Right lobe of liver (tissue), 6 donors: ENCODE measurements around the gene FAM168A. TPM values are rescaled to one million over a fixed set of nuclear protein-coding genes. Genes with fewer than 3 reads are reported as not detected.

Experiments
- ATAC-seq, 4 donors: fragments of 200-7000 bp; cut with Tn5 transposase; one replicate each; pipeline ENCODE4 v1.9.1; 2020; ENCODE audit warnings: mild to moderate bottlenecking in 4 of 4, moderate library complexity in 4 of 4
- DNase-seq, 3 donors: peaks; one replicate each; pipeline ENCODE4 v3.0.0-alpha.2; 2020
- H3K27ac ChIP-seq, 3 donors: fragments of 200-600 bp; one replicate each; pipeline ENCODE4 v1.8.0; 2022
- H3K27me3 ChIP-seq, 2 donors: fragments of 200-600 bp; one replicate each; pipeline ENCODE4 v1.8.0; 2022
- H3K36me3 ChIP-seq, 4 donors: fragments of 200-600 bp; sonication (generic) in 1 of 4; one replicate each; pipeline versions ENCODE4 v1.5.1 to v1.8.0; 2017 to 2022; ENCODE audit warnings: control low read depth in 1 of 4
- H3K4me1 ChIP-seq, 4 donors: fragments of 200-600 bp; sonication (generic) in 1 of 4; one replicate each; pipeline versions ENCODE4 v1.5.1 to v1.8.0; 2017 to 2022; ENCODE audit warnings: control low read depth in 1 of 4
- H3K4me3 ChIP-seq, 3 donors: fragments of 200-600 bp; one replicate each; pipeline ENCODE4 v1.8.0; 2022
- H3K9me3 ChIP-seq, 4 donors: fragments of 200-600 bp; sonication (generic) in 1 of 4; one replicate each; pipeline versions ENCODE4 v1.5.1 to v1.8.0; 2017 to 2022; ENCODE audit warnings: control low read depth in 1 of 4
- CTCF ChIP-seq, 4 donors: fragments of 200-600 bp in 3 of 4; fragments of 450-650 bp in 1 of 4; IDR thresholded peaks; one replicate each; pipeline versions ENCODE4 v1.5.1 to v1.8.0; 2016 to 2022; ENCODE audit warnings: antibody characterized with exemption in 4 of 4, mild to moderate bottlenecking in 2 of 4
- POLR2A ChIP-seq: fragments of 450-650 bp; IDR thresholded peaks from one replicate; pipeline ENCODE4 v1.6.1; 2017; ENCODE audit warnings: antibody characterized with exemption, mild to moderate bottlenecking
- WGBS: methylation state at CpG from one replicate; pipeline ENCODE4 v1.1.6; 2018; ENCODE audit warnings: low coverage, low lambda C conversion rate; ENCODE audit not compliant: insufficient coverage; ENCODE audit errors: missing lambda C conversion rate; 5-methylcytosine and 5-hydroxymethylcytosine counted together
- intact Hi-C, 2 donors: fragments of 100-400 bp; cut with DNase I; formaldehyde crosslinking; loops; one replicate each; pipeline versions ENCODE4 v1.11.2 to v1.14.1; 2022
- total RNA-seq, 6 experiments: library from RNA; depleted of rRNA in 2 of 6; stranded (reverse); fragments of >200 nt in 2 of 6; fragmentation: NEBNext Ultra II Directional in 3 of 6; extraction: Animal tissue kit (Norgen Biotek cat#: 25700) in 3 of 6; gene quantifications; one replicate each; pipeline versions ENCODE4 v1.1.0 to v1.2.4, GENCODE V29; 2016 to 2023
- donor health status: DM: no; HTN: yes; CAD: no.
- donor health status: DM: no; HTN: no; CAD: no.
- donor health status: DM: no; HTN: no; CAD: no.
- donor health status: DM: no; HTN: yes; CAD: no.
- donor health status: DM: no; HTN: yes; CAD: no.

Gene FAM168A
- total RNA-seq, 6 experiments from 2014 or later, result 13.0 to 21.5 (median 15.9) TPM

- Histone ChIP-seq H3K4me1 (no peaks in the 10 kb centered on the region), H3K27me3 (no peaks in the 10 kb centered on the region), H3K36me3 (peaks cover 0 to 8% (median 0%) of the 10 kb centered on the region in 4 donors), H3K9me3 (no peaks in the 10 kb centered on the region), H3K4me3 (no peak overlapping the region), H3K27ac (no peak overlapping the region)
- ATAC-seq, result no peak
- DNase-seq, result no peak
- intact Hi-C loops, result no loop called here
- 71% methylated on average over 6 of the region's 8 CpGs for WGBS
- no peak for TF ChIP-seq CTCF (IDR thresholded peaks at IDR 0.05)
- no peak for TF ChIP-seq POLR2A
These were observed 30.7 kb downstream of the FAM168A start for GRCh38 chr11:73566977-73567755.

GRCh38 chr11:73566422-73566821 is 31.5 kb downstream of the FAM168A start:
- no peak for DNase-seq
- ATAC-seq, result no peak
- H3K9me3 ChIP-seq, result no peaks in the 10 kb centered on the region
- H3K36me3 ChIP-seq, result peaks cover 0 to 8% (median 0%) of the 10 kb centered on the region in 4 donors
- H3K4me3 ChIP-seq, result no peak overlapping the region
- TF ChIP-seq CTCF (IDR thresholded peaks at IDR 0.05) (no peak), POLR2A (no peak)
- no peak overlapping the region for H3K27ac ChIP-seq
- intact Hi-C loops, result no loop called here
- H3K27me3 ChIP-seq, result no peaks in the 10 kb centered on the region
- no peaks in the 10 kb centered on the region for H3K4me1 ChIP-seq

- no peaks in the 10 kb centered on the region for H3K27me3 ChIP-seq
- no peaks in the 10 kb centered on the region for H3K4me1 ChIP-seq
- intact Hi-C loops, result no loop called here
- H3K4me3 ChIP-seq, result no peak overlapping the region
- H3K9me3 ChIP-seq, result no peaks in the 10 kb centered on the region
- 83% methylated on average over 1 of the region's 1 CpG for WGBS
- TF ChIP-seq POLR2A, result no peak
- H3K36me3 ChIP-seq, result peaks cover 0 to 8% (median 0%) of the 10 kb centered on the region in 4 donors
- DNase-seq, result no peak
- H3K27ac ChIP-seq, result no peak overlapping the region
- ATAC-seq, result no peak
These were observed 32.1 kb downstream of the FAM168A start for GRCh38 chr11:73565804-73566203.

GRCh38 chr11:73564903-73565302 is 33.0 kb downstream of the FAM168A start:
- no peak for TF ChIP-seq CTCF (IDR thresholded peaks at IDR 0.05)
- no peak for TF ChIP-seq POLR2A
- DNase-seq (no peak), ATAC-seq (no peak)
- no peak overlapping the region for H3K4me3 ChIP-seq
- H3K4me1 ChIP-seq, result no peaks in the 10 kb centered on the region
- 82% methylated on average over 2 of the region's 2 CpGs for WGBS
- H3K27ac ChIP-seq, result no peak overlapping the region
- H3K9me3 ChIP-seq, result no peaks in the 10 kb centered on the region
- intact Hi-C loops, result no loop called here
- H3K27me3 ChIP-seq, result no peaks in the 10 kb centered on the region
- H3K36me3 ChIP-seq, result peaks cover 0 to 8% (median 0%) of the 10 kb centered on the region in 4 donors

- no peak overlapping the region for H3K27ac ChIP-seq
- H3K27me3 ChIP-seq, result no peaks in the 10 kb centered on the region
- TF ChIP-seq POLR2A (no peak), CTCF (IDR thresholded peaks at IDR 0.05) (no peak)
- H3K4me1 ChIP-seq, result no peaks in the 10 kb centered on the region
- no peak overlapping the region for H3K4me3 ChIP-seq
- H3K36me3 ChIP-seq, result peaks cover 0 to 4% (median 0%) of the 10 kb centered on the region in 4 donors
- DNase-seq (no peak), ATAC-seq (no peak)
- intact Hi-C loops, result no loop called here
- H3K9me3 ChIP-seq, result no peaks in the 10 kb centered on the region
- 93% methylated on average over 2 of the region's 2 CpGs for WGBS
These were observed 34.2 kb downstream of the FAM168A start for GRCh38 chr11:73563539-73564200.
